ENCODE data around the gene ZNF473.
A peak's percentile ranks its signal among the peaks of the same experiment; 100 is the strongest.

Gene ZNF473

GRCh38 chr19:49987159-49987698 lies 38.6 kb upstream of the ZNF473 start:
- WGBS (ENCODE audit: insufficient coverage, insufficient read length): no CpG with 5 or more reads among the region's 9 CpGs
- DNase-seq (ENCODE audit: low read depth, low spot score): peak; percentile 94
- H3K4me1 ChIP-seq (ENCODE audit: control insufficient read depth, insufficient read depth, low read length): no peaks in the 10 kb centered on the region
- H3K27ac ChIP-seq (ENCODE audit: low read length): no peak overlapping the region
- H3K9me3 ChIP-seq (ENCODE audit: control insufficient read depth, insufficient read depth, low read length): no peaks in the 10 kb centered on the region
- H3K4me3 ChIP-seq (ENCODE audit: low read length): no peak overlapping the region
- no peaks in the 10 kb centered on the region for H3K36me3 ChIP-seq (ENCODE audit: control insufficient read depth, insufficient read depth, low read length)
- H3K27me3 ChIP-seq (ENCODE audit: control insufficient read depth, insufficient read depth, low read length): no peaks in the 10 kb centered on the region

GRCh38 chr19:49988007-49988406 lies 37.8 kb upstream of the ZNF473 start:
- DNase-seq (ENCODE audit: low read depth, low spot score): no peak
- WGBS (ENCODE audit: insufficient coverage, insufficient read length): no CpG with 5 or more reads among the region's 5 CpGs
- H3K27ac ChIP-seq (ENCODE audit: low read length): no peak overlapping the region

GRCh38 chr19:49988433-49988832 lies 37.4 kb upstream of the ZNF473 start:
- no CpG with 5 or more reads among the region's 9 CpGs for WGBS (ENCODE audit: insufficient coverage, insufficient read length)

More at GRCh38 chr19:49988007-49988406, 37.8 kb upstream of the ZNF473 start:
- Histone ChIP-seq H3K36me3 (ENCODE audit: control insufficient read depth, insufficient read depth, low read length) (no peaks in the 10 kb centered on the region), H3K4me3 (ENCODE audit: low read length) (no peak overlapping the region), H3K4me1 (ENCODE audit: control insufficient read depth, insufficient read depth, low read length) (no peaks in the 10 kb centered on the region), H3K27me3 (ENCODE audit: control insufficient read depth, insufficient read depth, low read length) (no peaks in the 10 kb centered on the region), H3K9me3 (ENCODE audit: control insufficient read depth, insufficient read depth, low read length) (no peaks in the 10 kb centered on the region)

GRCh38 chr19:49997709-49998108 lies 28.1 kb upstream of the ZNF473 start:
- Histone ChIP-seq H3K4me1 (ENCODE audit: control insufficient read depth, insufficient read depth, low read length) (no peaks in the 10 kb centered on the region), H3K4me3 (ENCODE audit: low read length) (no peak overlapping the region), H3K36me3 (ENCODE audit: control insufficient read depth, insufficient read depth, low read length) (peaks cover 5% of the 10 kb centered on the region; the same call in 1 of the 2 replicates), H3K27ac (ENCODE audit: low read length) (no peak overlapping the region), H3K27me3 (ENCODE audit: control insufficient read depth, insufficient read depth, low read length) (no peaks in the 10 kb centered on the region), H3K9me3 (ENCODE audit: control insufficient read depth, insufficient read depth, low read length) (no peaks in the 10 kb centered on the region)
- WGBS (ENCODE audit: insufficient coverage, insufficient read length): no CpG with 5 or more reads among the region's 5 CpGs
- no peak for DNase-seq (ENCODE audit: low read depth, low spot score)

More at GRCh38 chr19:49988433-49988832, 37.4 kb upstream of the ZNF473 start:
- DNase-seq (ENCODE audit: low read depth, low spot score): no peak
- Histone ChIP-seq H3K4me3 (ENCODE audit: low read length) (no peak overlapping the region), H3K36me3 (ENCODE audit: control insufficient read depth, insufficient read depth, low read length) (no peaks in the 10 kb centered on the region), H3K4me1 (ENCODE audit: control insufficient read depth, insufficient read depth, low read length) (no peaks in the 10 kb centered on the region), H3K27ac (ENCODE audit: low read length) (no peak overlapping the region), H3K9me3 (ENCODE audit: control insufficient read depth, insufficient read depth, low read length) (no peaks in the 10 kb centered on the region), H3K27me3 (ENCODE audit: control insufficient read depth, insufficient read depth, low read length) (no peaks in the 10 kb centered on the region)

- H3K36me3 ChIP-seq (ENCODE audit: control insufficient read depth, insufficient read depth, low read length): peaks cover 5% of the 10 kb centered on the region; the same call in 1 of the 2 replicates
- DNase-seq (ENCODE audit: low read depth, low spot score): no peak
- no peaks in the 10 kb centered on the region for H3K27me3 ChIP-seq (ENCODE audit: control insufficient read depth, insufficient read depth, low read length)
- no peak overlapping the region for H3K4me3 ChIP-seq (ENCODE audit: low read length)
- H3K9me3 ChIP-seq (ENCODE audit: control insufficient read depth, insufficient read depth, low read length): no peaks in the 10 kb centered on the region
- no peaks in the 10 kb centered on the region for H3K4me1 ChIP-seq (ENCODE audit: control insufficient read depth, insufficient read depth, low read length)
- H3K27ac ChIP-seq (ENCODE audit: low read length): no peak overlapping the region
- no CpG with 5 or more reads among the region's 6 CpGs for WGBS (ENCODE audit: insufficient coverage, insufficient read length)
Observed at GRCh38 chr19:49999371-50000010, 26.3 kb upstream of the ZNF473 start.

GRCh38 chr19:50000038-50000840 lies 25.6 kb upstream of the ZNF473 start:
- H3K27me3 ChIP-seq (ENCODE audit: control insufficient read depth, insufficient read depth, low read length): no peaks in the 10 kb centered on the region
- no peaks in the 10 kb centered on the region for H3K4me1 ChIP-seq (ENCODE audit: control insufficient read depth, insufficient read depth, low read length)
- H3K36me3 ChIP-seq (ENCODE audit: control insufficient read depth, insufficient read depth, low read length): peaks cover 2% of the 10 kb centered on the region; the same call in 1 of the 2 replicates
- no peaks in the 10 kb centered on the region for H3K9me3 ChIP-seq (ENCODE audit: control insufficient read depth, insufficient read depth, low read length)
- no CpG with 5 or more reads among the region's 20 CpGs for WGBS (ENCODE audit: insufficient coverage, insufficient read length)
- no peak overlapping the region for H3K4me3 ChIP-seq (ENCODE audit: low read length)
- DNase-seq (ENCODE audit: low read depth, low spot score): no peak
- no peak overlapping the region for H3K27ac ChIP-seq (ENCODE audit: low read length)

GRCh38 chr19:50000841-50001557 lies 24.8 kb upstream of the ZNF473 start:
- no peak overlapping the region for H3K27ac ChIP-seq (ENCODE audit: low read length)
- DNase-seq (ENCODE audit: low read depth, low spot score): no peak
- H3K27me3 ChIP-seq (ENCODE audit: control insufficient read depth, insufficient read depth, low read length): no peaks in the 10 kb centered on the region
- no peaks in the 10 kb centered on the region for H3K9me3 ChIP-seq (ENCODE audit: control insufficient read depth, insufficient read depth, low read length)
- peaks cover 2% of the 10 kb centered on the region; the same call in 1 of the 2 replicates for H3K36me3 ChIP-seq (ENCODE audit: control insufficient read depth, insufficient read depth, low read length)
- no peaks in the 10 kb centered on the region for H3K4me1 ChIP-seq (ENCODE audit: control insufficient read depth, insufficient read depth, low read length)
- no CpG with 5 or more reads among the region's 16 CpGs for WGBS (ENCODE audit: insufficient coverage, insufficient read length)
- no peak overlapping the region for H3K4me3 ChIP-seq (ENCODE audit: low read length)

GRCh38 chr19:50001775-50002174 lies 24.0 kb upstream of the ZNF473 start:
- Histone ChIP-seq H3K27me3 (ENCODE audit: control insufficient read depth, insufficient read depth, low read length) (no peaks in the 10 kb centered on the region), H3K4me3 (ENCODE audit: low read length) (no peak overlapping the region)
- no CpG with 5 or more reads among the region's 8 CpGs for WGBS (ENCODE audit: insufficient coverage, insufficient read length)

GRCh38 chr19:50002386-50002960 lies 23.3 kb upstream of the ZNF473 start:
- no CpG with 5 or more reads among the region's 6 CpGs for WGBS (ENCODE audit: insufficient coverage, insufficient read length)

More at GRCh38 chr19:50001775-50002174, 24.0 kb upstream of the ZNF473 start:
- H3K36me3 ChIP-seq (ENCODE audit: control insufficient read depth, insufficient read depth, low read length): peaks cover 2% of the 10 kb centered on the region; the same call in 1 of the 2 replicates
- H3K4me1 ChIP-seq (ENCODE audit: control insufficient read depth, insufficient read depth, low read length): no peaks in the 10 kb centered on the region
- no peaks in the 10 kb centered on the region for H3K9me3 ChIP-seq (ENCODE audit: control insufficient read depth, insufficient read depth, low read length)
- H3K27ac ChIP-seq (ENCODE audit: low read length): no peak overlapping the region
- no peak for DNase-seq (ENCODE audit: low read depth, low spot score)

More at GRCh38 chr19:50002386-50002960, 23.3 kb upstream of the ZNF473 start:
- H3K4me3 ChIP-seq (ENCODE audit: low read length): no peak overlapping the region
- DNase-seq (ENCODE audit: low read depth, low spot score): no peak
- H3K9me3 ChIP-seq (ENCODE audit: control insufficient read depth, insufficient read depth, low read length): no peaks in the 10 kb centered on the region
- H3K36me3 ChIP-seq (ENCODE audit: control insufficient read depth, insufficient read depth, low read length): peaks cover 2% of the 10 kb centered on the region; the same call in 1 of the 2 replicates
- H3K27ac ChIP-seq (ENCODE audit: low read length): no peak overlapping the region
- H3K4me1 ChIP-seq (ENCODE audit: control insufficient read depth, insufficient read depth, low read length): no peaks in the 10 kb centered on the region
- no peaks in the 10 kb centered on the region for H3K27me3 ChIP-seq (ENCODE audit: control insufficient read depth, insufficient read depth, low read length)
